ENCODE measurements around the gene ZNF423. TPM values are rescaled to one million over a fixed set of nuclear protein-coding genes. Genes with fewer than 3 reads are reported as not detected.

The ZNF423 gene
- total RNA-seq, 2 experiments from 2014 or later, result not detected

DNA sequence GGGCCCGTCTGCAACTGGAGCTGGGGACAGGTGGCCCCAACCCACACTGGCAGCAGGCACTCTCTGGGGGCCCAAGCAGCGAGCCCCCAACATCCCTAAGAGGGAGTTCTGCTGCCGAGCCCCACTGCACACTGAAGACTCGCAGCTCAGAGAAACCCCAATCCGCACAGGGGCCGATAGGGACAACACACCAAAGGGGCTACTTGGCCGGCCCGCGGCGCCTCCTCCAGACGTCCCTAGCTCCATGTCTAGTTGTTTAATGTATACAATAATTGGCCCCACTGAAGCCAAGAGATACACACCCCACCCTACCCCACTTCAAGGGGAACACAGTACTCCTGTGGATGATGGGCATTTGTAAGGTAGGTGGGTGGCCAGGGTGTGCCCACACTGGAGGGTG, 62.7 kb downstream of the ZNF423 start:
- ChIA-PET POLR2A (no interaction called here), CTCF (no interaction called here)
- Mint-ChIP-seq H3K27ac (no peak overlapping the region), H3K36me3 (ENCODE audit: low read depth) (no peaks in the 10 kb centered on the region), H3K27me3 (no peaks in the 10 kb centered on the region), H3K4me3 (no peak overlapping the region), H3K9me3 (ENCODE audit: low read depth) (no peaks in the 10 kb centered on the region), H3K4me1 (no peaks in the 10 kb centered on the region)
- no peak for DNase-seq
- intact Hi-C loops (cut with DNase I, micrococcal nuclease), result no loop called here
- no peak for ATAC-seq

DNA sequence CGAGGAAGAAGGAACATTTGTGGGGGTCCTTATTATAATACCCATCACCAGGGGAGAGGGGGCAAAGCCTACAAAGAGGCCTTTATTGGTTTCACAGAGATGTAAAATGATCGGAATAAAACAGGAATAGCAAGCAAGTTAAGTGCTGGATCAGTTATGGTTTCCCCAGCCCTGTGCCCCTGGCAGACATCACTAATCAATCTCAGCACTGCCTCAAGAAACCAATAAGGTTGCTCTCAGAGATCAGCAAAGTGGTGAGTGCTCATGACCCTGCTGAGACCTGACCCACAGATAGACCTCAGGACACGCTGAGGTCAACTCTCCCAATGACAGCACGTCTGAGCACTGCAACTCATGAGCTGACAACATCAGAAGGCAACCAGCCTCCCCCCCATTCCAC, 66.3 kb downstream of the ZNF423 start:
- Mint-ChIP-seq H3K4me1 (no peaks in the 10 kb centered on the region), H3K4me3 (no peak overlapping the region), H3K27me3 (no peaks in the 10 kb centered on the region), H3K27ac (no peak overlapping the region), H3K9me3 (ENCODE audit: low read depth) (no peaks in the 10 kb centered on the region), H3K36me3 (ENCODE audit: low read depth) (no peaks in the 10 kb centered on the region)
- intact Hi-C loops (cut with DNase I, micrococcal nuclease), result no loop called here
- DNase-seq (no peak), ATAC-seq (no peak)
- CTCF ChIA-PET, result interaction anchor here (0.7 kb wide), 1 partner anchor 189 kb away, joined by 3 read pairs; no protein-coding TSS in a partner anchor
- POLR2A ChIA-PET, result no interaction called here

- intact Hi-C loops (cut with DNase I, micrococcal nuclease), result no loop called here
- no peak for DNase-seq
- H3K9me3 Mint-ChIP-seq (ENCODE audit: low read depth), result no peaks in the 10 kb centered on the region
- H3K4me3 Mint-ChIP-seq, result no peak overlapping the region
- H3K36me3 Mint-ChIP-seq (ENCODE audit: low read depth), result no peaks in the 10 kb centered on the region
- H3K27ac Mint-ChIP-seq, result no peak overlapping the region
- no peaks in the 10 kb centered on the region for H3K4me1 Mint-ChIP-seq
- no peak for ATAC-seq
- ChIA-PET CTCF (no interaction called here), POLR2A (no interaction called here)
- H3K27me3 Mint-ChIP-seq, result no peaks in the 10 kb centered on the region
These were observed 66.9 kb downstream of the ZNF423 start for GRCh38 chr16:49788986-49789385.

DNA sequence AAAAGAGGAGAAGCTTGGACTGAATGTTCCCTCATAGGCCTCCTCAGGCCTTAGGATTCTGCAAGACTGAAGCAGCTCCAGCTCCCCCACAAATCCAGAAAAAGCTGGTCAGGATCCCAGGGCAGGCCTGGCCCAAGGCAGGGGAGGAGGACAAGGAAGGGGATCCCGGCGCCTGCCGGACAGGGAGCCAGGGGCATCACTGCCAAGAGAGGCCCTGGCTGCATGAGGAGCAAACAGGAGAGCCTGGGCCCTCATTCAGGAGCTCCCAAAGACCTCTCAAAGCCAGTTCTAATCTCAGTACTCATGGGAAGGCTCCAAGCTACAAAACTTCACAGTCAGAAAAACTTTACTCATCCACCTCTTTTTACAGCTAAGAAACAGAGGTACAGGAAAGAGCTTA, 67.3 kb downstream of the ZNF423 start:
- Mint-ChIP-seq H3K27me3 (no peaks in the 10 kb centered on the region), H3K36me3 (ENCODE audit: low read depth) (no peaks in the 10 kb centered on the region), H3K9me3 (ENCODE audit: low read depth) (no peaks in the 10 kb centered on the region), H3K4me3 (no peak overlapping the region), H3K4me1 (no peaks in the 10 kb centered on the region), H3K27ac (no peak overlapping the region)
- DNase-seq, result no peak
- ChIA-PET POLR2A (no interaction called here), CTCF (no interaction called here)
- intact Hi-C loops (cut with DNase I, micrococcal nuclease), result no loop called here
- ATAC-seq, result no peak

GRCh38 chr16:49786926-49787557, 68.9 kb downstream of the ZNF423 start:
- DNase-seq (no peak), ATAC-seq (no peak)
- H3K4me3 Mint-ChIP-seq, result no peak overlapping the region
- H3K36me3 Mint-ChIP-seq (ENCODE audit: low read depth), result no peaks in the 10 kb centered on the region
- ChIA-PET CTCF (interaction anchor here (0.7 kb wide), 1 partner anchor 214 kb away, joined by 3 read pairs; no protein-coding TSS in a partner anchor), POLR2A (no interaction called here)
- H3K27me3 Mint-ChIP-seq, result no peaks in the 10 kb centered on the region
- no peaks in the 10 kb centered on the region for H3K9me3 Mint-ChIP-seq (ENCODE audit: low read depth)
- no peak overlapping the region for H3K27ac Mint-ChIP-seq
- no peaks in the 10 kb centered on the region for H3K4me1 Mint-ChIP-seq
- intact Hi-C loops (cut with DNase I, micrococcal nuclease), result no loop called here

DNA sequence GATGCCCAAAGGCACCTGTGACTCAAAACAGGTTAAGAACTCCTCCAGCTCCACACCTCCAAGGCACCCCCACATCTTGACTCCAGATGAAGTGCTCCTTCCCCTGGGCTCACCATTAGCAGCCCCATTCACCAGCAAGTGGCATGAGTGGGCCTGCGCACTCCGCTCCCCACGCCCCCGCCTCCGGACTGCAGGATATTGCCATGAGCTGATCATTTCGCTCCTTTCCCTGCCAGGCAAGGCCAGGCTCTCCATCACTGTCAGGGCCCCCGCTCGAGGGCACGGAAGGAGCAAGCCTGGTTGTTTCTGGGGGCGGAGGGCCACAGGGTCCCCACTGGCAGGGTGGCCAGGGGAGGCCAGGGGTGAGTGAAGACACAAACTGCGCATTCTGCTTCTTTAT, 69.9 kb downstream of the ZNF423 start:
- no peak overlapping the region for H3K4me3 Mint-ChIP-seq
- H3K4me1 Mint-ChIP-seq, result no peaks in the 10 kb centered on the region
- no peaks in the 10 kb centered on the region for H3K36me3 Mint-ChIP-seq (ENCODE audit: low read depth)
- intact Hi-C loops (cut with DNase I, micrococcal nuclease), result no loop called here
- no peak overlapping the region for H3K27ac Mint-ChIP-seq
- H3K27me3 Mint-ChIP-seq, result no peaks in the 10 kb centered on the region
- DNase-seq (no peak), ATAC-seq (no peak)
- H3K9me3 Mint-ChIP-seq (ENCODE audit: low read depth), result no peaks in the 10 kb centered on the region
- POLR2A ChIA-PET, result no interaction called here
- CTCF ChIA-PET, result interaction anchor here (1.0 kb wide), 1 partner anchor 10 kb away, joined by 3 read pairs; no protein-coding TSS in a partner anchor

DNA sequence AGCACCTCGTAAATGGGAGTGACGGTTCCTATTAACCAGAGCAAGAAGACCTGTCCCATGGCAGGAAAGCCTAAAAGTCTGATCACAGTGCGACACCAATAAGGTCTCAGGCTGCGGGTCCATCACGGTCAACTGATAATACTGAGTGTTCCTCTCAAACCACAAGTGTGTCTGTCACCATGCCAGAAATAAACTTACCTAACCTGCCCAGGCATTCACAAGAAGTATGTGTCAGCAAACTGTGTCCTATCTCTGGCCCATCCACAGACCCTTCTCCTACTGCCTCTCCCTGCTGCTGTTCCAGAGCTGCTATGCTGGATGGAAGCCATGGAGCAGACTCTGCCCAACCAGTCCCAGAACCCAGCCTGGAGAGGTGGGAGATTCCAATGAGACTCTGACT, 73.5 kb downstream of the ZNF423 start:
- POLR2A ChIA-PET, result no interaction called here
- Mint-ChIP-seq H3K36me3 (ENCODE audit: low read depth) (no peaks in the 10 kb centered on the region), H3K4me1 (no peaks in the 10 kb centered on the region), H3K27me3 (no peaks in the 10 kb centered on the region), H3K9me3 (ENCODE audit: low read depth) (no peaks in the 10 kb centered on the region), H3K4me3 (no peak overlapping the region), H3K27ac (no peak overlapping the region)
- ATAC-seq, result no peak
- intact Hi-C loops (cut with DNase I, micrococcal nuclease), result no loop called here
- CTCF ChIA-PET, result no interaction called here
- DNase-seq, result no peak

DNA sequence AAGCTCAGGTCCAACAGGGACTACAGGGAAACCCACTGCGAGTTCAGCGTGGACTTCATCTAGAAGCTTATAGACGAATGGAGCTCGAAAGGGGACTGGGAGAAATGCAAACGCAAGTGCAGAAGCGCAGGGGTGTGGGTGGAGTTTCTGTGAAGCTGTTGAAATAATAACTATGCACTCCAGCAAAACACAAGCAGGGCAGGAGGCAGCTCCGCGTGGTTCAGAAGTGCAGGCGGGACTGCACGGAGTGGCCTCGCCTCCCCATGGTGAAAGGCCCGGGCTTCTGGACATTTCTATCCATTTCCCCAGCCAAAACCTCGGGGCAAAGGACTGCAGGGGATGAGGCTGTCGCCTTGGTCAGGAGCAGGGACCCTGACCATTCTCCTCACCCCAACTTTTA, 74.5 kb downstream of the ZNF423 start:
- ATAC-seq (no peak), DNase-seq (no peak)
- Mint-ChIP-seq H3K27me3 (no peaks in the 10 kb centered on the region), H3K9me3 (ENCODE audit: low read depth) (no peaks in the 10 kb centered on the region), H3K4me1 (no peaks in the 10 kb centered on the region), H3K36me3 (ENCODE audit: low read depth) (no peaks in the 10 kb centered on the region), H3K4me3 (no peak overlapping the region), H3K27ac (no peak overlapping the region)
- CTCF ChIA-PET, result no interaction called here
- POLR2A ChIA-PET, result no interaction called here
- intact Hi-C loops (cut with DNase I, micrococcal nuclease), result no loop called here

- DNase-seq, result no peak
- no peak for ATAC-seq
- ChIA-PET POLR2A (no interaction called here), CTCF (interaction anchor here (1.2 kb wide), 1 partner anchor 30 kb away, joined by 4 read pairs; no protein-coding TSS in a partner anchor)
- Mint-ChIP-seq H3K4me1 (no peaks in the 10 kb centered on the region), H3K27ac (no peak overlapping the region), H3K27me3 (no peaks in the 10 kb centered on the region), H3K9me3 (ENCODE audit: low read depth) (no peaks in the 10 kb centered on the region), H3K36me3 (ENCODE audit: low read depth) (no peaks in the 10 kb centered on the region), H3K4me3 (no peak overlapping the region)
- intact Hi-C loops (cut with DNase I, micrococcal nuclease), result no loop called here
These were observed 75.5 kb downstream of the ZNF423 start for GRCh38 chr16:49780433-49780832.

DNA sequence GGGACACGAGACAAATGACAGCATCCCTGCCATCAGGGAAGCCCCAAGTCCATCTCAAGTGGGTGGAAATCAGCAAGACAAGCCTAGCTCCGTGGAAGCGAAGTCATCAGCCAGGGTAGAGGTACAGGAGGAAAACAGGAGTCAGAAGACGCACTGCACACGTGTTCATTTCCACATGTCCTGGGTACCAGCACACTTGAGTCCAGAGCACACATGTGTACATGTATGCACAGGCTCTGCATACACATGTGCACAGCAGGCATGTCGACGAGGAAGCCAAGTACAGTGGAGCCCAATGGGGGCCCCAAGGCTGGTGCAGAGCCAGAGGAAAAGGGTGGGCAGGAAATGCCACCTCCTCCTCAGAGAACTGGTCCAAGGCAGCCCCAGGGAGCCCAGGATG, 75.9 kb downstream of the ZNF423 start:
- Mint-ChIP-seq H3K9me3 (ENCODE audit: low read depth) (no peaks in the 10 kb centered on the region), H3K27me3 (no peaks in the 10 kb centered on the region), H3K27ac (no peak overlapping the region), H3K4me1 (no peaks in the 10 kb centered on the region), H3K4me3 (no peak overlapping the region), H3K36me3 (ENCODE audit: low read depth) (no peaks in the 10 kb centered on the region)
- no peak for ATAC-seq
- ChIA-PET CTCF (interaction anchor here (1.2 kb wide), 1 partner anchor 29 kb away, joined by 4 read pairs; no protein-coding TSS in a partner anchor), POLR2A (no interaction called here)
- no peak for DNase-seq
- intact Hi-C loops (cut with DNase I, micrococcal nuclease), result no loop called here

- intact Hi-C loops (cut with DNase I, micrococcal nuclease), result no loop called here
- Mint-ChIP-seq H3K4me3 (no peak overlapping the region), H3K9me3 (ENCODE audit: low read depth) (no peaks in the 10 kb centered on the region), H3K4me1 (no peaks in the 10 kb centered on the region), H3K27me3 (no peaks in the 10 kb centered on the region), H3K27ac (no peak overlapping the region), H3K36me3 (ENCODE audit: low read depth) (no peaks in the 10 kb centered on the region)
- DNase-seq (no peak), ATAC-seq (no peak)
- CTCF ChIA-PET, result no interaction called here
- POLR2A ChIA-PET, result no interaction called here
These were observed 77.5 kb downstream of the ZNF423 start for GRCh38 chr16:49778202-49778930.

- no peak overlapping the region for H3K27ac Mint-ChIP-seq
- ChIA-PET POLR2A (no interaction called here), CTCF (no interaction called here)
- ATAC-seq (no peak), DNase-seq (no peak)
- intact Hi-C loops (cut with DNase I, micrococcal nuclease), result no loop called here
- no peaks in the 10 kb centered on the region for H3K27me3 Mint-ChIP-seq
- H3K36me3 Mint-ChIP-seq (ENCODE audit: low read depth), result no peaks in the 10 kb centered on the region
- no peaks in the 10 kb centered on the region for H3K9me3 Mint-ChIP-seq (ENCODE audit: low read depth)
- no peaks in the 10 kb centered on the region for H3K4me1 Mint-ChIP-seq
- no peak overlapping the region for H3K4me3 Mint-ChIP-seq
These were observed 79.2 kb downstream of the ZNF423 start for GRCh38 chr16:49776734-49777133.

Measured in activated CD4-positive, alpha-beta T cell treated with anti-CD3 and anti-CD28 coated beads for 36 hours (primary cell).